ENCODE measurements around the gene PLK3. TPM values are rescaled to one million over a fixed set of nuclear protein-coding genes. Genes with fewer than 3 reads are reported as not detected.

Gene PLK3
- total and polyA plus RNA-seq, 9 of the 15 experiments (the other 6 are each of a cell fraction or from before 2014, with no cell fraction given) = 0.52 to 22.7 (median 11.0) TPM

DNA sequence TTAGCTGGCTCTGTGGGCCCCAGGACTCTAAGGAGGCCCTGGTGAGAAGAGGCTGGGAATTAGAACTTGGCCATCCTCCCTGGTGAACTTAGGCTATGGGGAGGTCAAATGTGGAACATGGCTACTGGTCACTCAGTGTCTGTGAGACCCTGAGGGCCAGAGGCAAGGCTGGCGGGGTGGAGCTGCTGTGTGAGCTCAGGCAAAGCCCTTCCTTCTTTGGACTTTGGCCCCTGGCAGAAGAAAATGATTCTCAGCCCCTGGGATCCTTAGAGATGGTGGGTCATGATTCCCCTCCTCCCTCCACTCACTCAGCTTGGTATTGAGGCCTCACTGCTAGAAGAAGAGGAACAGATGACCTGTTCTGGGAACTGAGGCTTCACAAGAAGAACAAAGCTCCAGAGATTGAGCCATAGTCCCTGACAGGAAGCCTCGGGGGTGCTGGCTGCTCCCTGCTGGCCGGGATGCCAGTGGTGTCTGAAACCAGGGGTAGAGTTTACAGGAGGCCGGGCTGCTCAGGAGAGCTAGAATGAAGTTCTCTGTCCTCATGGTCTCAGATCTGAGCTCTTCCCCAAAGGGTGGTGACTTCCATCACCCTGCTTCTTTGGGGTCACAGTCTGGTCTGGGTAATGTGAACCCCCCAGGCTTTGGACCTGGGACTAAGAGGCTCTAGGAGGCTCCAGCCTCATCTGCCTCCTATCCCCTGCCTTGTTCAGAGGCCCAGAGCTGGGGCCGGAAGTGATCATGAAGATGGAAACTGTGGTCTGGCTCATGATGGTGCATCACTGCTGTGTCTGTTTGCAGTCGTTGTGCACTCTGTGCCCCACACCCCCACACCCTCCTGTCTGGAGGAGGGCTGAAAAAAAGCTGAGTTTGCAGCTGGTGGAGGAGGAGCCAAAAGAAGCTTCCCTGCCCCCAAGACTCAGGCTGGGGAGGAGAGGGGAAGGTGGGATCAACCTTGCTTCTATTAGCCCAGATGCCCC is 9.1 kb downstream of the PLK3 start (continued):
- TF ChIP-seq RERE (CRISPR knock-in tag; IDR thresholded peaks at IDR 0.05; ENCODE audit: borderline replicate concordance) (no peak), PML (IDR thresholded peaks at IDR 0.05; ENCODE audit: low read length) (no peak), SAP30 (IDR thresholded peaks at IDR 0.05; ENCODE audit: borderline replicate concordance, insufficient read depth, low read depth, low read length, poor library complexity, severe bottlenecking) (no peak), JUNB (CRISPR knock-in tag; conservative IDR thresholded peaks at IDR 0.05) (no peak), FOXM1 (IDR thresholded peaks at IDR 0.05; ENCODE audit: low read depth) (no peak), FOXM1 (CRISPR knock-in tag; IDR thresholded peaks at IDR 0.05; ENCODE audit: low read depth) (no peak), FOXK1 (CRISPR knock-in tag; IDR thresholded peaks at IDR 0.05; ENCODE audit: borderline replicate concordance) (no peak), ZNF232 (CRISPR knock-in tag; IDR thresholded peaks at IDR 0.05) (no peak), RBFOX2 (IDR thresholded peaks at IDR 0.05; ENCODE audit: low read depth, low read length) (no peak), BACH1 (tag; IDR thresholded peaks at IDR 0.05) (no peak), ZNF707 (CRISPR knock-in tag; conservative IDR thresholded peaks at IDR 0.05) (no peak), SRF (CRISPR knock-in tag; IDR thresholded peaks at IDR 0.05) (0 out of 4 replicates have a peak, but pooled peaks of 1 of the 2 experiments have one; percentile 45), ZNF134 (CRISPR knock-in tag; conservative IDR thresholded peaks at IDR 0.05) (no peak), RBM22 (IDR thresholded peaks at IDR 0.05; ENCODE audit: low read depth, low read length, poor library complexity, severe bottlenecking) (no peak), ZNF561 (CRISPR knock-in tag; conservative IDR thresholded peaks at IDR 0.05) (no peak), HEY1 (CRISPR knock-in tag; IDR thresholded peaks at IDR 0.05; ENCODE audit: borderline replicate concordance) (no peak), CHD4 (IDR thresholded peaks at IDR 0.05; ENCODE audit: insufficient read depth, insufficient replicate concordance, low read depth, low read length, poor library complexity, severe bottlenecking) (no peak), GTF2F1 (IDR thresholded peaks at IDR 0.05; ENCODE audit: low read depth, low read length) (no peak), RBM34 (IDR thresholded peaks at IDR 0.05; ENCODE audit: borderline replicate concordance, insufficient read depth, low read length) (no peak)
- TF ChIP-seq, protein P1, sequence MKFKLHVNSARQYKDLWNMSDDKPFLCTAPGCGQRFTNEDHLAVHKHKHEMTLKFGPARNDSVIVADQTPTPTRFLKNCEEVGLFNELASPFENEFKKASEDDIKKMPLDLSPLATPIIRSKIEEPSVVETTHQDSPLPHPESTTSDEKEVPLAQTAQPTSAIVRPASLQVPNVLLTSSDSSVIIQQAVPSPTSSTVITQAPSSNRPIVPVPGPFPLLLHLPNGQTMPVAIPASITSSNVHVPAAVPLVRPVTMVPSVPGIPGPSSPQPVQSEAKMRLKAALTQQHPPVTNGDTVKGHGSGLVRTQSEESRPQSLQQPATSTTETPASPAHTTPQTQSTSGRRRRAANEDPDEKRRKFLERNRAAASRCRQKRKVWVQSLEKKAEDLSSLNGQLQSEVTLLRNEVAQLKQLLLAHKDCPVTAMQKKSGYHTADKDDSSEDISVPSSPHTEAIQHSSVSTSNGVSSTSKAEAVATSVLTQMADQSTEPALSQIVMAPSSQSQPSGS (CRISPR knock-in tag; IDR thresholded peaks at IDR 0.05) = no peak
